Activated CD8-positive, alpha-beta memory T cell treated with anti-CD3 and anti-CD28 coated beads, Interleukin-2, amount 50 U/mL, for 4 hours (primary cell): ENCODE measurements around the gene KRT16.
"Not testable (repeated sequence)": the region's sequence is repeated elsewhere in the genome, so short reads cannot be mapped to it uniquely, and the experiment has no call there.

Source experiments
- DNase-seq: peaks from one replicate; pipeline ENCODE4 v3.0.0-alpha.2; 2020

The KRT16 gene

DNA sequence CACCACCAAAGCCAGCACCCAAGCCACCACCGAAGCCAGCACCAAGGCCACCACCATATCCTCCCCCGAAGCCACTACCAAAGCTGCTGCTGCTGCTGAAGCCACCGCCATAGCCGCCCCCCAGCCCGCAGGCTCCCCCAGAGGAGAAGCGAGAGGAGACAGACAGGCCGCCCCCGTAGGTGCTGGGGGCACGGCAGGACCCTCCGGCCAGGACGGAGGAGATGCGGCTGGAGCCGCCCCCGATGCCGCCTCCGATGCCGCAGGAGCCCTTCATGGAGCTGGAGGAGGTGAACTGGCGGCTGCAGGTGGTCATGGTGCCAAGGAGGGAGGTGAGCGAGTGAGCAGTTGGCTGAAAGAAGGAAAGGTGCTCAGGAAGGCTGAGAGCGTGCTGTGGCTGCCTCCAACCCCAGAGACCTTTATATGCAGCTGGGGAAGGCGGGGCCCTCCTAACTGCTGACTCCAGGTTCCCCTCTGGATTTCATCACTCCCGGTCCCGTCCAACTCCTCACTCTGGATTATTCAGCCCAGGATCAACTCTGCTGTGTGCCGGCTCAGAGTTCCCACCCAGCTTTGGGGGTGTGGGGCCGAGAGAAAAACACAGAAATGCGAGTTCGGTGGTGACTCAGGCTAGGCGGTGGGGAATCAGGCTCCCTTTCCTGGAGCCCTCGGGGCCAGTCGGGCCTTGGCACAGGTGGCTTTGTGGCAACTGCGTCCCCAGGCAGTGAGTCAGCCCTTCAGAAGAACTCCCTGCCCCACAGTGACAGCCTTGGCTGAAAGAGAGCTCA lies at the start of gene KRT16:
Gene KRT16 (minus strand): TSS at position 392 of the 785 bp plus-strand sequence. CDS start 79 bp downstream, at position 313.
- not testable (repeated sequence) for DNase-seq

DNA sequence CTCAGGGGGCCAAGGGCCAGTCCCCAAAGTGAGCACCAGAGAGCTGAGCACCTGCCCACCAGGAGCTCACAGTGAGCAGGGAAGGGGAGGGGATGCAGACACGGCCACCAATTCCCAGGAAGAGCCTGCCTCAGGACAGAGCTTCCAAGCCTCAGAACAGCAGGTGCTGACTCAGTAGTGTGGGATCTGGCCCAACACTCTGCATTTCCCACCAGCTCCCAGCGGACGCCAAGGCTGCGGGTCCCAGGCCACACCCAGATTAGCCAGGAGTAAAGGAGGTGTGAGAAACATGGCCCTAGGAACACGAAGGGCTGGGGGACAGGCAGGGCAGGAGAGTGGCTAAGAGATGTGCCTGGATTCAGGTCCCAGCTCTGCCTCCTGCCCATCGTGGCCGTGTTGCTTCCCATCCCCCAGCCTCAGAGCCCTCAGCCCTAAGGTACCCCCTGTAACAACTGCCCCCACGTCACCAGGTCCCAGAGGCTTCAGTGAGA lies 47.7 kb upstream of the KRT16 start:
- no peak for DNase-seq

GRCh38 chr17:41659427-41660212 lies 47.1 kb upstream of the KRT16 start:
- DNase-seq: no peak

DNA sequence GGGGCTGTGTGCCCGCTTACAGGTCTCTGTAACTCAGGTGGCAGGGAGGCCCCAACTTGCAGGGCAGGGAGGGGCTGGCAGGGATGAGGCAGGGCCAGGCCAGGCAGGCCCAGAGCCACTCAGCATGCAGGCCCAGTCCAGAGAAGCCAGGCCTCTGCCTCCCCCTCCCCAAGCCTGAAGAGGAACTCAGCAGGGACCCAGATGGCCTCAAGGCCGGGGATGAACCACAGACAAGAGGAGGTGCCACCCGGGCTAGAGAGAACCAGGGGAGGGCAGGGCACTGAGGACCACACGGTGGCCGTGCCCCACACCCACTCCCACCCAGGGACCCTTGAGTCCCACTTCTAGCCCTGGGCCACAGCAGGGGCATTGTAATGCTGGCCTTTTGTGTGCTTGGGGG lies 46.3 kb upstream of the KRT16 start:
- no peak for DNase-seq

DNA sequence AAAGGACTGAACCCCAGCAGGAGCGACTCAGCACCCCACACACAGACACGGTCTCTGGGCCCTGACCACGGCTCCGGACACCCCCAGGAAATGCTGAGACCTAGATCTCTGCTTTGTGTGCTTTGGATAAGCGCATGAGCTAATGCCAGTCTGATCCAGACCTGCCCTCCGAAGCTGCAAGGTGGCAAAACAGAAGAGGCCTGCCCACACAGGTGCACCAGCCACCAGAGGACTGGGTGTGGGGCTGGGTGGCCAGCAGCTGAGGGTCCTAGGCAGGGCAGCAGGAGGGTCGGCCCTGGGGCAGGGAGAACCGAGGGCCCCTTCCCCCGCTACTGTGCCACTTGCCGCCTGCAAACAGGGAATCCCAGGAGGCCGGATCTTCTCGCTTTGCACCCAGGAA lies 45.4 kb upstream of the KRT16 start:
- DNase-seq: no peak

DNA sequence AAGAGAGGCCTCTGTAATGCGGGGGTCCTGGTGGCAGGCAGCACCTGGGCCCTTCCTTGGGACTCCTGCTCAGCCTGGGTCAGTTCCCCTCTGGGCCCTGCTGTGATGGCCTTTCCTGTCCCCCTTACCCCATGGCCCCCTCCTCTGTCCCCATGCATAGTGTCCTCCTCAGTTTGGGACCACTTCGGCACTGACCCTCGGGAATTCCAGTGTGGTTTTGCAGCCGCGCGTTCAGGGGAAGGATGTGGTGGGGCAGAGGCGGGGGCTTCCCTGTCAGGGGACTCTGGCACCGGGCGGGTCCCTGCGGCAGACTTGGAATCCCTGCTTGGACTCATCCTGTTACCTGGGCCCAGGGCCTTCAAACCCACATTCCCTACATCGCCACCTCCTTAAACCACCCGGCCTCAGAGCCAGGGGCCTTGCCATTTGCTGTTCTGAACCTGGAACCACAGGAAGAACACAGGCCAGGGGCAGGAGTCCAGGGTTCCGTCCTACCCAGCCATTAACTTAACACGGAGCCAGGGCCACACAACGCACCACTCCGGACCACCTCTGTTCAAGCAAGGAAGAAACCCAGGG lies 44.7 kb upstream of the KRT16 start:
- no peak for DNase-seq

- DNase-seq: no peak
Measured at GRCh38 chr17:41656249-41657023, 43.9 kb upstream of the KRT16 start.

- DNase-seq: no peak
Measured at GRCh38 chr17:41655611-41656111, 43.1 kb upstream of the KRT16 start.

DNA sequence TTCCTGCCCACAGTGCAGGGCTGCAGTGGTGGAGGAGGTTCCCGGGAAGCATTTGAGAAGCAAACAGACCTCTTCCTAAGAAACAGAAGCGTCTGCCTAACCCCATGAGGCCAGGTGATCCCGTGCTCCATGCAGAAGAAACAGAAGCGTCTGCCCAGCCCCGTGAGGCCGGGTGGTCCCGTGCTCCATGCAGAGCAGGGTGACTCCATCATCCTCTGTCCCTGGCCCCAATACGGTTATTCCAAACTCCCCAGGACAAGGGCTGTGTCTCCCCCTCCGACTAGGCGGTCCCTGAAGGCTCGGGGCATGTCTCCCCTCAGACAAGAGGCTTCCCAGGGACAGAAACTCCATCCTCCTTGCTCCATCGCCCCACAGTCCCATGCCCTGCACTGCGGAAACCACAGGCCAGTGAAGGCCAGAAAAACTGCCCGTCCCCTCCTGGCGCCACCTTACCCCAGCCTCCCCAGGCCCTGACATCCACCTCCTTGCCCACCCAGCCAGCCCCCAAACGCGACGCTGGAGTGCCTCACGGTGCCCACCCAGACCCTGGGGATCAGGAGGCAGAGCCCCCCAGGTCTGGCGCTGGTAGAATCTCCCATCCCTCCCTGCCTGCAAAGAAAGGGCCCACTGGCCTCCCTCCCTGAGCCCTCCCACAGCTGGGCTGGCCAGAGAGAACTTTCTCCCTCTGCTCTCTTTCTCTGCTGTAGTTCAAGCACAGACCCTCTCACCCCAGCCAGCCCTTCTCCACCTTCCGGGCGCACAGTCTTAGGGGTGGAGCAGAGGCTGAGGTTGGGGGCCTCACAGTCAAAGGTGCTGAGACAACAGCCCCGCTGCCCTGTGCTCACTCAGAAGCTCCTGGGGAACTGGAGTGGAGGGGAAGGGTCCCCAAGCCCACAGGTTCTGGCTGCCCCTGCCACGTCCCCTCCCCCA lies 42.4 kb upstream of the KRT16 start:
- DNase-seq: no peak

DNA sequence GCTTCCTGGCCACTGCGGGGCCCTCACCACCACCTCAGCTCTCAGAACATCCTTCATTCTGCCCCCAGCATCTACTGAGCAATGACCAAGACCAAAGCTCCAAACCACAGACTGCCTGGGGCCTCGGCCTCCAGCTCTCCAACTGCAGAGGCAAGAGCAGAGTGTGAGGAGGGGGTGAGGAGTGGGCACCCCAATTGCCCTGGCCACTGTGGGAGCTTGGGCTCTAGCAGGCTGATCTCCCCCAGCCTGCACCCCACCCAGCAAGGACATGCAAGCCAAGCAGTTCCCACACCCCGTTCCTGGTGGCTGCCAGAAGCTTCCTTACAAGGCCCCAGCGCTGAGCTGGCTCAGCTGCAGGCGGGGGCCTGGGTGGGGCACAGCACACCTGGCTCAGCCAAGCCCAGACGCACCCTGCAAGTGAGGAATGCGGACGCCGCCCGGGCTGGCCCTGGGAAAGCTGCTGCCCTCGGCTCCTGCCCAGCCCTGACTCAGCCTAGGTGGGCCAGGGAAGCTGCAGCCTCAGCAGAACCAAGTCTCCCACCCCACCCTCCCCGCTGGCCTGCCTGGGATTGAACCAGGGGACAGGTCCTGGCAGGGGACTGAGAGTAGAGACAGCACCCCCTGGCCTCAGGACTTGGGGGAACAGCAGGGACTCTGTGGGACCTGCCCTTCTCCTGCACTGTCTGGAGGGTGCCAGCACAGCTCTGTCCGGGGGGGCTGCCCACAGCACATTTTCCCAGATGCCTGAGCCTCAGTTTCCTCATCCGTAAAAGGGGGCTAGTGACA lies 41.5 kb upstream of the KRT16 start:
- DNase-seq: no peak

- no peak for DNase-seq
Measured at GRCh38 chr17:41653421-41653820, 40.9 kb upstream of the KRT16 start.

- DNase-seq: no peak
Measured at GRCh38 chr17:41652461-41652970, 39.9 kb upstream of the KRT16 start.

GRCh38 chr17:41651625-41652460 lies 39.3 kb upstream of the KRT16 start:
- no peak for DNase-seq

GRCh38 chr17:41650794-41651624 lies 38.4 kb upstream of the KRT16 start:
- DNase-seq: no peak

DNA sequence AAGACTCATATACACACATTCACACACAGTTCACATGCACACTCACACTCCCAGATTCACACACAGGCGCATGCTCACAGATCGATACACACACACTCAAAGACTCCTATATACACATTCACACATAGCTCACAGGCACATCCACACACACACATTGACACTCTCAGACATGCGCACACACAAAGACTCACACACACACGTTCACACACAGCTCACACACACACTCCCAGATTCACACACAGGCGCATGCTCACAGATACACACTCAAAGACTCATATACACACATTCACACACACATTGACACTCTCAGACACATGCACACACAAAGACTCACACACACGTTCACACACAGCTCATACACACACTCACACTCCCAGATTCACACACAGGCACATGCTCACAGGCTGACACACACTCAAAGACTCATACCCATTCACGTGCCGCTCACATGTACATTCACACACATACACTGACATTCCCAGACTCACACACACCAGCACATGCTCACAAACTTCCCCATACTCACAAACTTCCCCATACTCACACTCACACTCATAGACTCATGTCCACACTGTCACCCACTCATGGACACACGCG lies 37.5 kb upstream of the KRT16 start:
- no peak for DNase-seq

GRCh38 chr17:41648411-41649195 lies 36.0 kb upstream of the KRT16 start:
- DNase-seq: peak; percentile 88

DNA sequence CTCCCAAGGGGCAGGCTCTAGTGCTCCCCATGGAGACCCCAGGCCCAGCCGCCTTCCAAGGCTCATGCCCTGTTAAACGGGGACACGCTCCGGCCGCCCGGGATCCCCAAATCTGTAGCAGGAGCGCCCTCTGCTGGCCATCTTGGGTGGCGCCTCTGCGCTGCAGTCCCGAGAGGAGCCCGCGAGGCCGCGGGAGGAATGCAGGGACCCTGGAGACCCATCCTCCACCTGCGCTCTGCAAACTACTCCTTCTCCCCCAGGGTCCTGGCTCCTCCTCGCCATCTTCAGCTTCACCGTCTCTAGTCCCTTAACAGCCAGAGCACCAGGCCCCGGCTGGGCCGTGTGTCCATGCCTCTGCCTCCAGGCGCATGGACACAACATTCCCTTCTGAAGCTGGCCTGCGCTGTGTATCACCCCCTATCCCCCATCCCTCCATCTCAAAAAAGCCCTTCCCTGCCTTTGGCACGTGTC lies 35.4 kb upstream of the KRT16 start:
- peak; percentile 92 for DNase-seq
